ENCODE results near the gene FBXL15.

FBXL15 gene

GRCh38 chr10:102394801-102395399 lies 25.7 kb upstream of the FBXL15 start:
- H3K9me3 Mint-ChIP-seq, result no peaks in the 10 kb centered on the region
- H3K27ac Mint-ChIP-seq, result peak overlapping the region; percentile 98
- H3K4me1 Mint-ChIP-seq, result peaks cover 42% of the 10 kb centered on the region
- peaks cover 19% of the 10 kb centered on the region for H3K36me3 Mint-ChIP-seq
- no peaks in the 10 kb centered on the region for H3K27me3 Mint-ChIP-seq
- H3K4me3 Mint-ChIP-seq, result peak overlapping the region; percentile 92

DNA sequence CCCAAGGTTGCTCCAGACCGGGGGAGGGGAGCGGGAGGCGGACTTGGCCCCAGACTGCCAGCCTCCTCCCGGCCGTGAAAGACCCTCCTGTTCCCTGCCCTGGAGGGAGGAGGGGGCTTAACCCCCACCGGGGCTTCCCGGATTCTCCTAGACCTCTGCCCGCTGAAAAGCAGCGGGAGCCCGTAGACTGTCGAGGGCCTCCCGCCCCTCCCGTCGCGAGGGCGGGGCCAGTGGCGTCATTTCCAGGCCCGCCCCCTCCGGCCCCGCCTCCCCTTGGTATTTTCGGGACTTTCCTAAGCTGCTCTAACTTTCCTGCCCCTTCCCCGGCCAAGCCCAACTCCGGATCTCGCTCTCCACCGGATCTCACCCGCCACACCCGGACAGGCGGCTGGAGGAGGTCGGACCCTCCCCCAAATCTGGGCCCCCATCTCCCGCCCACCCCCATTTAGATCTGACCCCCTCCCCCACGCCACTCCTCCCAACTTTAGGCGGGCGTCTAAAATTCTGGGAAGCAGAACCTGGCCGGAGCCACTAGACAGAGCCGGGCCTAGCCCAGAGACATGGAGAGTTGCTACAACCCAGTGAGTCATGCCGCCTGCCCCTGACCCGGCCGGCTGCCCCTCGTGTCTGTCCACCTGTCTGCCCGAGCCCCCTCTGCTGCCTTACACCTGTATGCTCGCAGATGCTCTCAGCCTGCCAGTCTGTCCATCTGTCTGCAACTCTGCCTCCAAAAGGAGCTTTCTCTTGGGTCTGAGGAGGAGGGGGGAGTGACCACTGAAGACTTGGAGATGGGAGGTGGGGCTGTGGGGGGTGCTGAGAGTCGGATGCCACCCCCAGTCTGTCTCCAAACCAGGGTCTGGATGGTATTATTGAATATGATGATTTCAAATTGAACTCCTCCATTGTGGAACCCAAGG lies 25.0 kb upstream of the FBXL15 start, which contains the start of gene NFKB2:
TSS of gene NFKB2 (plus strand) at position 306 of the 917 bp plus-strand sequence. CDS start at position 561, 255 bp downstream.
- H3K27ac Mint-ChIP-seq, result peak within 1 kb of the TSS; percentile 98
- H3K4me1 Mint-ChIP-seq, result peaks cover 46% of the 10 kb centered on the region
- H3K27me3 Mint-ChIP-seq, result no peaks in the 10 kb centered on the region
- H3K4me3 Mint-ChIP-seq, result peak within 1 kb of the TSS; percentile 92
- no peaks in the 10 kb centered on the region for H3K9me3 Mint-ChIP-seq
- peaks cover 19% of the 10 kb centered on the region for H3K36me3 Mint-ChIP-seq

GRCh38 chr10:102396317-102396650 lies 24.4 kb upstream of the FBXL15 start:
- peak overlapping the region; percentile 92 for H3K4me3 Mint-ChIP-seq
- H3K4me1 Mint-ChIP-seq, result peaks cover 46% of the 10 kb centered on the region
- no peaks in the 10 kb centered on the region for H3K27me3 Mint-ChIP-seq
- H3K9me3 Mint-ChIP-seq, result no peaks in the 10 kb centered on the region
- H3K27ac Mint-ChIP-seq, result peak overlapping the region; percentile 98
- peaks cover 19% of the 10 kb centered on the region for H3K36me3 Mint-ChIP-seq

DNA sequence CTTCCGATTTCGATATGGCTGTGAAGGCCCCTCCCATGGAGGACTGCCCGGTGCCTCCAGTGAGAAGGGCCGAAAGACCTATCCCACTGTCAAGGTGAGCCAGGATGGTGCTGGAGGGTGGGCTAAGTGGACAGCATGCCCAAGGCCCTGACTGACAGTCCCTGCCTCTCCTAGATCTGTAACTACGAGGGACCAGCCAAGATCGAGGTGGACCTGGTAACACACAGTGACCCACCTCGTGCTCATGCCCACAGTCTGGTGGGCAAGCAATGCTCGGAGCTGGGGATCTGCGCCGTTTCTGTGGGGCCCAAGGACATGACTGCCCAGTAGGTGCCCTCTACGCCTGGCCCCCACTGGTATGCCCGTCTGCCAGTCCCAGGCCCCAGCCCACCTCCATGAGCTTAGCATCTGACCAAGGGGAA lies 23.9 kb upstream of the FBXL15 start:
- Mint-ChIP-seq H3K9me3 (no peaks in the 10 kb centered on the region), H3K27me3 (no peaks in the 10 kb centered on the region), H3K27ac (peak overlapping the region; percentile 55), H3K36me3 (peaks cover 19% of the 10 kb centered on the region), H3K4me3 (peak overlapping the region; percentile 92), H3K4me1 (peaks cover 46% of the 10 kb centered on the region)

DNA sequence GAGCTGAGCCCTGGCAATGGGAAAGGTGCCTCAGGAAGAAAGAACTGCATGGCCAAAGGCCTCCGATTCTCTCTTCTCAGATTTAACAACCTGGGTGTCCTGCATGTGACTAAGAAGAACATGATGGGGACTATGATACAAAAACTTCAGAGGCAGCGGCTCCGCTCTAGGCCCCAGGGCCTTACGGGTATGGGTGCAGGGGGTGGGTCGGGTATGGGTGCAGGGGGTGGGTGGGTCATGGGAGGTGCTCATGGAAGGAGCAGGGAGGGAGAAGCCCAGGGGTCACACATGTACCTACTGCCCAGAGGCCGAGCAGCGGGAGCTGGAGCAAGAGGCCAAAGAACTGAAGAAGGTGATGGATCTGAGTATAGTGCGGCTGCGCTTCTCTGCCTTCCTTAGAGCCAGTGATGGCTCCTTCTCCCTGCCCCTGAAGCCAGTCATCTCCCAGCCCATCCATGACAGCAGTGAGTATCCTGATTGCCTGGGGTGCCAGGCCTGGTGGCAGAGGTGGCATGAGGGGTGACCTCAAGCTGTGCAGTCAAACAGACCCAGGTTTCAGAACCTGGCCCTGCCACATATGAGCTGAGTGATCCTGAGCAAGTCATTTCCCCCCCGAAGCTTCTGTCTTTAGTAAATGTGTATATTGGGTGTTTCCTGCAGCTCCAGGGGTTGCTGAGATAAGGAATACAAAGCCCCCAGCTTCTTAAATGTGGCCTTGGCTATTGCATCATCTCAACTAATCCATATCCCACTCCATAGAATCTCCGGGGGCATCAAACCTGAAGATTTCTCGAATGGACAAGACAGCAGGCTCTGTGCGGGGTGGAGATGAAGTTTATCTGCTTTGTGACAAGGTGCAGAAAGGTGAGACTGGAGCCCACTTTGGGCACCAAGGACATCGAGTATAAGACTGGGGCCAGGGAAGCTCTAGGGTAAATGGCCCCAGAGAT lies 23.1 kb upstream of the FBXL15 start:
- Mint-ChIP-seq H3K27me3 (no peaks in the 10 kb centered on the region), H3K9me3 (no peaks in the 10 kb centered on the region), H3K4me1 (peaks cover 42% of the 10 kb centered on the region), H3K4me3 (peak overlapping the region; percentile 92), H3K27ac (peak overlapping the region; percentile 35), H3K36me3 (peaks cover 19% of the 10 kb centered on the region)

DNA sequence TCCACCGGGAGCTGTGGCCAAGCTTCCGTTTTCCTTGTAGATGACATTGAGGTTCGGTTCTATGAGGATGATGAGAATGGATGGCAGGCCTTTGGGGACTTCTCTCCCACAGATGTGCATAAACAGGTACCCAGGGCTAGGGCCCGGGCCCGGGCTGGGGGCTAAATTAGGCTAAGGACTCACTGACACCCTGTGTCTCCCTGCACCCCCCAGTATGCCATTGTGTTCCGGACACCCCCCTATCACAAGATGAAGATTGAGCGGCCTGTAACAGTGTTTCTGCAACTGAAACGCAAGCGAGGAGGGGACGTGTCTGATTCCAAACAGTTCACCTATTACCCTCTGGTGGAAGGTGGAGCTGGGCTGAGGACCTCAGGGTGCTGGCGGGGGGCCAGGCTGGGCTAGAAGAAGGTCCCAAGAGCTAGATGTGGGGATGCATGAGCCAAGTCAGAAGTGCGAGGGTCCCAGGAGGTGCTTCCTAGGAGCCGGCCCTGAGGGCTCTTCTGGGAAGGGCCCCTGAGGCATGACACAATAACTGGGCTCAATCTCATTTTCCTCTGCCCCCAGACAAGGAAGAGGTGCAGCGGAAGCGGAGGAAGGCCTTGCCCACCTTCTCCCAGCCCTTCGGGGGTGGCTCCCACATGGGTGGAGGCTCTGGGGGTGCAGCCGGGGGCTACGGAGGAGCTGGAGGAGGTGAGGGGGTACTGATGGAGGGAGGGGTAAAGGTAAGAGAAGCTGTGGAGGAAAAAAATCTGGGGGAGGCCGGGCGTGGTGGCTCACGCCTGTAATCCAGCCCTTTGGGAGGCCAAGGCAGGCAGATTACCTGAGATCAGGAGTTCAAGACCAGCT lies 22.2 kb upstream of the FBXL15 start:
- H3K4me1 Mint-ChIP-seq, result peaks cover 34% of the 10 kb centered on the region
- H3K27ac Mint-ChIP-seq, result peak overlapping the region; percentile 86
- peak overlapping the region; percentile 92 for H3K4me3 Mint-ChIP-seq
- no peaks in the 10 kb centered on the region for H3K27me3 Mint-ChIP-seq
- H3K9me3 Mint-ChIP-seq, result no peaks in the 10 kb centered on the region
- peaks cover 19% of the 10 kb centered on the region for H3K36me3 Mint-ChIP-seq

DNA sequence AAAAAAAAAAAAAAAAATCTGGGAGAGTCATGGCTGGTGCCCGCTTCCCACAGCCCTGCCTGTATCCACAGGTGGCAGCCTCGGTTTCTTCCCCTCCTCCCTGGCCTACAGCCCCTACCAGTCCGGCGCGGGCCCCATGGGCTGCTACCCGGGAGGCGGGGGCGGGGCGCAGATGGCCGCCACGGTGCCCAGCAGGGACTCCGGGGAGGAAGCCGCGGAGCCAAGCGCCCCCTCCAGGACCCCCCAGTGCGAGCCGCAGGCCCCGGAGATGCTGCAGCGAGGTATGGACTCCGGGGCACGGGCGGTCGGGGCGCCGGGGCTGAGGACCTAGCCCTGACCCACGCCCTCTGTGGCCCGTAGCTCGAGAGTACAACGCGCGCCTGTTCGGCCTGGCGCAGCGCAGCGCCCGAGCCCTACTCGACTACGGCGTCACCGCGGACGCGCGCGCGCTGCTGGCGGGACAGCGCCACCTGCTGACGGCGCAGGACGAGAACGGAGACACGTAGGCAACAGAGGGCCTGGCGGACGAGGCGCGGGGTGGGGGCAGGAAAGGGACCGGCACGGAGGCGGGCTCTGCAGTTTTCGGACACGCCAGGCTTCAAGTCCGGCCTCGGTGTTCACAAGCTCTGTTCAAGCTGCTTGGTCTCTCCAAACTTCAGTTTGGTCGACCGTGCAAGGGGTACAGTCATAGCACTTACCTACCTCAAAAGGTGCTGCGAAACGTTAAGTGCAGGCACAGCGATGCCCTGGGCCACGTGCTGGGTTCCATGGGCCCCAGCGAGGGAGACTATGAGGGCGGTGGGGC lies 21.2 kb upstream of the FBXL15 start:
- Mint-ChIP-seq H3K9me3 (no peaks in the 10 kb centered on the region), H3K36me3 (peaks cover 17% of the 10 kb centered on the region)

GRCh38 chr10:102400076-102400475 lies 20.6 kb upstream of the FBXL15 start:
- H3K36me3 Mint-ChIP-seq, result peaks cover 17% of the 10 kb centered on the region
- H3K27me3 Mint-ChIP-seq, result no peaks in the 10 kb centered on the region
- H3K9me3 Mint-ChIP-seq, result no peaks in the 10 kb centered on the region
- H3K27ac Mint-ChIP-seq, result peak overlapping the region; percentile 53
- H3K4me3 Mint-ChIP-seq, result peak overlapping the region; percentile 78
- H3K4me1 Mint-ChIP-seq, result peaks cover 30% of the 10 kb centered on the region

More for the DNA sequence above, 21.2 kb upstream of the FBXL15 start:
- H3K27ac Mint-ChIP-seq, result peak overlapping the region; percentile 53
- H3K4me3 Mint-ChIP-seq, result peak overlapping the region; percentile 92
- H3K4me1 Mint-ChIP-seq, result peaks cover 30% of the 10 kb centered on the region
- no peaks in the 10 kb centered on the region for H3K27me3 Mint-ChIP-seq

DNA sequence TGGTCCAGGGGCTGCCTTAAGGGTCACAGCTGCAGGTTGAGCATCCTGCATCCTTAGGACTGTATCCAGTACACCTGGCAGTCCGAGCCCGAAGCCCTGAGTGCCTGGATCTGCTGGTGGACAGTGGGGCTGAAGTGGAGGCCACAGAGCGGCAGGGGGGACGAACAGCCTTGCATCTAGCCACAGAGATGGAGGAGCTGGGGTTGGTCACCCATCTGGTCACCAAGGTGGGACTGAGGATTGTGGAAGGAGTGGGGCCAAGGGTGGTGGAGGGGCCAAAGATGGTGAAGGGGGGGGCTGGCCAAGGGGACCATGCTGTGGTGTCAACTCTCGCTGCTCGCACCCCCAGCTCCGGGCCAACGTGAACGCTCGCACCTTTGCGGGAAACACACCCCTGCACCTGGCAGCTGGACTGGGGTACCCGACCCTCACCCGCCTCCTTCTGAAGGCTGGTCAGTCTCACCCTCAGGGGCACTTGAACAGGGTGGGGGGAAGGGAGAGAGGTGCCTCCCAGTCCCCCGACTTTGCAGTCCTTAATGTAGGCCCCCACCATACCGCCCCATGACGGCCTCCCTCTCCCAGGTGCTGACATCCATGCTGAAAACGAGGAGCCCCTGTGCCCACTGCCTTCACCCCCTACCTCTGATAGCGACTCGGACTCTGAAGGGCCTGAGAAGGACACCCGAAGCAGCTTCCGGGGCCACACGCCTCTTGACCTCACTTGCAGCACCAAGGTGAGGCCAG lies 19.9 kb upstream of the FBXL15 start:
- Mint-ChIP-seq H3K27ac (no peak overlapping the region), H3K4me3 (peak overlapping the region; percentile 30), H3K9me3 (no peaks in the 10 kb centered on the region), H3K36me3 (peaks cover 16% of the 10 kb centered on the region), H3K4me1 (peaks cover 30% of the 10 kb centered on the region), H3K27me3 (no peaks in the 10 kb centered on the region)

GRCh38 chr10:102401342-102401654 lies 19.3 kb upstream of the FBXL15 start:
- Mint-ChIP-seq H3K4me1 (peaks cover 28% of the 10 kb centered on the region), H3K4me3 (no peak overlapping the region), H3K9me3 (no peaks in the 10 kb centered on the region), H3K27me3 (no peaks in the 10 kb centered on the region), H3K27ac (peak overlapping the region; percentile 30), H3K36me3 (peaks cover 11% of the 10 kb centered on the region)

GRCh38 chr10:102401735-102402511 lies 18.7 kb upstream of the FBXL15 start:
- H3K4me3 Mint-ChIP-seq, result no peak overlapping the region
- no peaks in the 10 kb centered on the region for H3K27me3 Mint-ChIP-seq
- peaks cover 22% of the 10 kb centered on the region for H3K4me1 Mint-ChIP-seq
- peaks cover 8% of the 10 kb centered on the region for H3K36me3 Mint-ChIP-seq
- no peak overlapping the region for H3K27ac Mint-ChIP-seq
- no peaks in the 10 kb centered on the region for H3K9me3 Mint-ChIP-seq

GRCh38 chr10:102402512-102402896 lies 18.1 kb upstream of the FBXL15 start:
- H3K4me3 Mint-ChIP-seq, result no peak overlapping the region
- H3K27ac Mint-ChIP-seq, result no peak overlapping the region
- H3K4me1 Mint-ChIP-seq, result peaks cover 22% of the 10 kb centered on the region
- H3K9me3 Mint-ChIP-seq, result no peaks in the 10 kb centered on the region
- no peaks in the 10 kb centered on the region for H3K27me3 Mint-ChIP-seq
- H3K36me3 Mint-ChIP-seq, result peaks cover 6% of the 10 kb centered on the region

GRCh38 chr10:102403115-102403514 lies 17.5 kb upstream of the FBXL15 start:
- H3K36me3 Mint-ChIP-seq, result peaks cover 4% of the 10 kb centered on the region
- H3K9me3 Mint-ChIP-seq, result no peaks in the 10 kb centered on the region
- H3K27me3 Mint-ChIP-seq, result no peaks in the 10 kb centered on the region
- peaks cover 22% of the 10 kb centered on the region for H3K4me1 Mint-ChIP-seq
- H3K4me3 Mint-ChIP-seq, result no peak overlapping the region
- H3K27ac Mint-ChIP-seq, result no peak overlapping the region

All from activated naive CD4-positive, alpha-beta T cell treated with anti-CD3 and anti-CD28 coated beads, Interleukin-2, amount 50 U/mL, for 24 hours (primary cell).